ENCODE data around the gene TRMT11.

- TF ChIP-seq CTCF (IDR thresholded peaks at IDR 0.05) (no peak), POLR2A (IDR thresholded peaks at IDR 0.05) (no peak), POLR2AphosphoS5 (IDR thresholded peaks at IDR 0.05) (no peak), EP300 (IDR thresholded peaks at IDR 0.05) (no peak)
These were observed 38.7 kb upstream of the TRMT11 start for GRCh38 chr6:125947615-125948014.
